Fibroblast of the aortic adventitia (primary cell): ENCODE results near the gene TBCK. TPM values are rescaled to one million over a fixed set of nuclear protein-coding genes. Genes with fewer than 3 reads are reported as not detected.

Experiments
- DNase-seq: peaks from one replicate; pipeline ENCODE4 v3.0.0-alpha.2; 2010; ENCODE audit warnings: low read depth
- H3K4me3 ChIP-seq: 2 replicates; pipeline ENCODE4 v1.5.1; 2011; ENCODE audit warnings: low read depth, mild to moderate bottlenecking, control low read depth, low read length, moderate library complexity
- CTCF ChIP-seq: IDR thresholded peaks from 2 replicates; pipeline ENCODE4 v1.5.1; 2011; ENCODE audit warnings: mild to moderate bottlenecking, low read length, control low read depth, inconsistent platforms; ENCODE audit not compliant: insufficient read depth
- total RNA-seq: library from RNA; depleted of rRNA; stranded (reverse); fragments of >200 nt; gene quantifications from 2 replicates; pipeline ENCODE4 v1.2.3, GENCODE V29; 2012; ENCODE audit warnings: low replicate concordance

Gene TBCK
- total RNA-seq, 1 donor = 59.7 TPM

GRCh38 chr4:106315476-106315967, 487 bp downstream of the TBCK start:
- peak overlapping the region; percentile 95 for H3K4me3 ChIP-seq
- DNase-seq = peak; percentile 32
- no peak for TF ChIP-seq CTCF

DNA sequence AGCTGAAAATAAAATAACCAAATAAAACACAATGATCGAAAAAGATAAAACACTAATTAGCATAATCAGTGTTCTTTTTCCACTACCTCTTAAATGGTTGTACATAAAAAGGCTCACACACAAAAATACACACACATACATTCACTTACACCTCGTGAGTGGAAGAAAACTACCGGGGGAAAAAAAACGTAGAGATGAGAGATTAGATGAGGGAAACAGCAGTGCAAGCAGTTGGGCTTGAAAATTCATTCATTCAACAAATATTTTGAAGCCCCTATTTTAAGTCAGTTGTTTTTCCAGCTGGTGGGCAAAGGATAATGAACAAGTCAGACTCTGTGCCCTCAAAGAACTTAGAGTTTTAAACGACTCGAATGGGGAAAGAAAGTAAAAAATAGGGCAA, 1.0 kb downstream of the TBCK start:
- DNase-seq = no peak
- H3K4me3 ChIP-seq = peak overlapping the region; percentile 95
- TF ChIP-seq CTCF = no peak

- no peak overlapping the region for H3K4me3 ChIP-seq
- TF ChIP-seq CTCF = no peak
- DNase-seq = no peak
Observed at GRCh38 chr4:106312997-106313522, 2.9 kb downstream of the TBCK start.

DNA sequence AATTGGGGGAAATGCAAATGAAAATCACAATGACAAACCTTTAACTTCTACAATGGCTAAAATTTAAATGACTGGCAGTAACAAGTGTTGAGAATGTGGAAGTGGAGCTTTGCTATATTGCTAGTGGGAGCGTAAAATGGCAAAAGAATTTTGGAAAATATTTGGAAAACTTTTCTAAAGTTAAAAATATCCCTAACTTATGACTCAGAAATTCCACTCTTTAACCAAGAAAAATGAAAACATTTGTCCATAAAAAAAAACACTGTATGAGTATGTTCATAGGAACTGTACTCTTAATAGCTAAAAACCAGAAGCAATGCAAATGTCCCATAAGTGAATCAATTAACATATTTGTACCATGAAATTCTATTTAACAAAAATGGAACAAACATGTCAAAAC, 3.6 kb downstream of the TBCK start:
- peak; percentile 77 for DNase-seq
- TF ChIP-seq CTCF = no peak
- H3K4me3 ChIP-seq = no peak overlapping the region

- DNase-seq = no peak
- H3K4me3 ChIP-seq = no peak overlapping the region
Observed at GRCh38 chr4:106306561-106306960, 9.4 kb downstream of the TBCK start.

GRCh38 chr4:106305435-106306055, 10.5 kb downstream of the TBCK start:
- no peak overlapping the region for H3K4me3 ChIP-seq
- no peak for TF ChIP-seq CTCF
- DNase-seq = no peak

More at GRCh38 chr4:106306561-106306960, 9.4 kb downstream of the TBCK start:
- TF ChIP-seq CTCF = no peak

DNA sequence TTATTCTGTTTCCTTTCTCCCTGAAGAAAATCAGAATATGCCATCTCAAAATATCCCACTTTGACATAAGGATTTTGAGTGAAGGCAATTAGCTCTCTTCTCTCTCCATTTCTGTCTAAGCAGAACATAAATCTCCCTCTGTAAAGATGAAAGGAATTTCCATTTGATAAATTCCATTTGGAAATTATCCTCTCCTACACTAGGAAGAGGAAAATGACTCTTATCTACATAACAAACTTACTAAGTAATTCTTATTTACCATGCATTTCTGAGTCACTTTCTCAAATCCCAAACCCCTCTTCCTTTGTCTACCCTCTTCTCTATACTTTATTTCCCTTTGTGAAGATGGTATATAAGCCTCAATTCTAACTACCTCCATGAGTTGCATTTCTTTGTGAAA, 11.4 kb downstream of the TBCK start:
- DNase-seq = no peak
- TF ChIP-seq CTCF = no peak
- no peak overlapping the region for H3K4me3 ChIP-seq
